Endothelial cell of umbilical vein (primary cell): ENCODE measurements around the gene COL23A1. TPM values are rescaled to one million over a fixed set of nuclear protein-coding genes. Genes with fewer than 3 reads are reported as not detected.

Experiments used
- BruUV-seq: library from RNA; stranded (reverse); fragments of 400-500 nt; replicated peaks from 2 replicates; lab custom pipeline; 2021; lab: Mats Ljungman, UMichigan
- CTCF ChIA-PET: fragments of 300-600, 350-600 bp; sonication (Branson Sonifier 250); formaldehyde crosslinking; loops from one replicate; lab custom pipeline; 2021; ENCODE audit warnings: antibody characterized with exemption, inconsistent platforms; lab: Charles Lee
- POLR2A ChIA-PET: fragments of 300-600, 350-600 bp; sonication (Branson Sonifier 250); formaldehyde crosslinking; loops from one replicate; lab custom pipeline; 2021; ENCODE audit warnings: antibody characterized with exemption, inconsistent platforms; lab: Charles Lee
- DNase-seq: peaks from one replicate; pipeline ENCODE4 v3.0.0-alpha.2; 2011; ENCODE audit warnings: low read depth, low spot score
- FAIRE-seq: peaks from 2 replicates; lab custom pipeline; 2011; peaks lifted over from hg19 to GRCh38; lab: Jason Lieb, UNC
- H2AFZ ChIP-seq: 2 replicates; pipeline ENCODE4 v1.6.0; 2012; ENCODE audit warnings: low read depth, low read length, control low read depth, inconsistent platforms
- H3K27ac ChIP-seq: 2 replicates; pipeline ENCODE4 v1.5.1; 2011; ENCODE audit warnings: low read depth, mild to moderate bottlenecking, control low read depth, low read length, moderate library complexity; ENCODE audit not compliant: insufficient read depth
- H3K27me3 ChIP-seq, 2 experiments: 2 replicates each; pipeline versions ENCODE4 v1.6.0 to v1.6.1; 2011; ENCODE audit warnings: low read length in 2 of 2, mixed read lengths in 1 of 2; ENCODE audit not compliant: control insufficient read depth in 2 of 2, insufficient read depth in 2 of 2
- H3K36me3 ChIP-seq, 2 experiments: 2 replicates in 1 of 2; 3 replicates in 1 of 2; pipeline ENCODE4 v1.5.1; 2011; ENCODE audit warnings: low read length in 2 of 2, mild to moderate bottlenecking in 1 of 2, moderate library complexity in 1 of 2; ENCODE audit not compliant: control insufficient read depth in 2 of 2, insufficient read depth in 2 of 2; ENCODE audit errors: extremely low read depth in 1 of 2
- H3K4me1 ChIP-seq: 3 replicates; pipeline ENCODE4 v1.5.1; 2011; ENCODE audit warnings: mild to moderate bottlenecking, low read length; ENCODE audit not compliant: control insufficient read depth, insufficient read depth; ENCODE audit errors: extremely low read depth
- H3K4me2 ChIP-seq: 2 replicates; pipeline ENCODE4 v1.6.1; 2011; ENCODE audit warnings: low read length, control low read depth, mixed read lengths; ENCODE audit not compliant: insufficient read depth
- H3K4me3 ChIP-seq, 3 experiments: fragments of 200-600 bp in 1 of 3; sonication (generic), shearing (Covaris generic) in 1 of 3; replicated peaks in 1 of 3; 2 replicates each; pipeline ENCODE4 v1.5.1; 2011 to 2016; ENCODE audit warnings: control low read depth in 3 of 3, low read length in 3 of 3, mild to moderate bottlenecking in 2 of 3, inconsistent platforms in 1 of 3, low read depth in 1 of 3, moderate library complexity in 1 of 3; ENCODE audit not compliant: insufficient read depth in 1 of 3
- H3K79me2 ChIP-seq: 2 replicates; pipeline ENCODE4 v1.6.0; 2012; ENCODE audit warnings: low read length, inconsistent platforms; ENCODE audit not compliant: control insufficient read depth, insufficient read depth
- H3K9ac ChIP-seq: replicated peaks from 2 replicates; pipeline ENCODE3; 2011; ENCODE audit warnings: low read length, control low read depth; ENCODE audit not compliant: insufficient read depth; ENCODE audit errors: extremely low read depth
- H3K9me1 ChIP-seq: replicated peaks from 3 replicates; pipeline ENCODE4 v1.6.0; 2011; ENCODE audit warnings: mild to moderate bottlenecking, low read length; ENCODE audit not compliant: control insufficient read depth, insufficient read depth; ENCODE audit errors: extremely low read depth
- H3K9me3 ChIP-seq: replicated peaks from 2 replicates; pipeline ENCODE4 v1.5.1; 2012; ENCODE audit warnings: low read length, inconsistent platforms; ENCODE audit not compliant: control insufficient read depth, insufficient read depth
- H4K20me1 ChIP-seq: replicated peaks from 2 replicates; pipeline ENCODE3; 2011; ENCODE audit warnings: mild to moderate bottlenecking, low read length; ENCODE audit not compliant: control insufficient read depth, insufficient read depth; ENCODE audit errors: extremely low read depth
- EZH2 ChIP-seq: IDR thresholded peaks from 2 replicates; pipeline ENCODE4 v1.6.1; 2012; ENCODE audit warnings: borderline replicate concordance, low read depth, mild to moderate bottlenecking, moderate library complexity, low read length, inconsistent platforms; ENCODE audit not compliant: severe bottlenecking
- FOS ChIP-seq: IDR thresholded peaks from 2 replicates; pipeline ENCODE4 v1.6.1; 2011; ENCODE audit warnings: mild to moderate bottlenecking, low read length, moderate library complexity, borderline replicate concordance; ENCODE audit not compliant: insufficient read depth
- GATA2 ChIP-seq: IDR thresholded peaks from 2 replicates; pipeline ENCODE4 v1.7.0; 2011; ENCODE audit warnings: low read depth, mild to moderate bottlenecking, moderate library complexity, mixed read lengths, low read length; ENCODE audit not compliant: insufficient read length, insufficient read depth
- JUN ChIP-seq: IDR thresholded peaks from 2 replicates; pipeline ENCODE4 v1.6.1; 2011; ENCODE audit warnings: borderline replicate concordance, low read depth; ENCODE audit not compliant: insufficient read length, insufficient read depth
- MYC ChIP-seq: IDR thresholded peaks from one replicate; pipeline ENCODE4 v1.6.1; 2011; ENCODE audit warnings: mild to moderate bottlenecking, low read depth, low read length
- POLR2A ChIP-seq: IDR thresholded peaks from 2 replicates; pipeline ENCODE4 v1.6.1; 2012; ENCODE audit warnings: low read depth, mild to moderate bottlenecking, control low read depth, low read length
- POLR2AphosphoS5 ChIP-seq: IDR thresholded peaks from 2 replicates; pipeline ENCODE4 v1.6.1; 2012; ENCODE audit warnings: low read depth, mild to moderate bottlenecking, control low read depth, low read length, moderate library complexity; ENCODE audit not compliant: insufficient read depth
- dilution Hi-C: fragments of 300-500 bp; cut with MboI; formaldehyde crosslinking; loops from one replicate; pipeline ENCODE4 v1.15.0; 2019; ENCODE audit warnings: low sequenced_read_pairs; ENCODE audit not compliant: extremely low pct_ligation_motif_present
- intact Hi-C: fragments of 100-400 bp; cut with micrococcal nuclease; formaldehyde crosslinking; loops from one replicate; pipeline ENCODE4 v1.10.0; 2022
- polyA plus RNA-seq, 4 experiments: library from polyadenylated mRNA; depleted of rRNA in 3 of 4; stranded (reverse) in 3 of 4; unstranded in 1 of 4; fragments of >200 nt; gene quantifications; 2 replicates each; pipeline versions ENCODE4 v1.2.1 to v1.2.3, GENCODE V29; 2011 to 2012; ENCODE audit warnings: missing spikeins in 1 of 4
- total RNA-seq: library from RNA; stranded (reverse); gene quantifications from 2 replicates; pipeline ENCODE4 v1.2.3, GENCODE V29; 2021
- TF ChIP-seq, protein P1 (sequence below): IDR thresholded peaks from 2 replicates; pipeline ENCODE4 v1.6.1; 2011; ENCODE audit not compliant: insufficient read depth, insufficient read length
- TF ChIP-seq, protein P2 (sequence below), 2 donors: IDR thresholded peaks; 1 replicate in 1 of 2; 2 replicates in 1 of 2; pipeline ENCODE4 v1.5.1; 2011; ENCODE audit warnings: low read length in 2 of 2, mild to moderate bottlenecking in 2 of 2, moderate library complexity in 2 of 2, control low read depth in 1 of 2, inconsistent platforms in 1 of 2, low read depth in 1 of 2; ENCODE audit not compliant: insufficient read depth in 1 of 2; ENCODE audit errors: extremely low read depth in 1 of 2

COL23A1 gene
- total and polyA plus RNA-seq, 2 donors (not counting 3 experiments of a cell fraction or from before 2014, with no cell fraction given): not detected

DNA sequence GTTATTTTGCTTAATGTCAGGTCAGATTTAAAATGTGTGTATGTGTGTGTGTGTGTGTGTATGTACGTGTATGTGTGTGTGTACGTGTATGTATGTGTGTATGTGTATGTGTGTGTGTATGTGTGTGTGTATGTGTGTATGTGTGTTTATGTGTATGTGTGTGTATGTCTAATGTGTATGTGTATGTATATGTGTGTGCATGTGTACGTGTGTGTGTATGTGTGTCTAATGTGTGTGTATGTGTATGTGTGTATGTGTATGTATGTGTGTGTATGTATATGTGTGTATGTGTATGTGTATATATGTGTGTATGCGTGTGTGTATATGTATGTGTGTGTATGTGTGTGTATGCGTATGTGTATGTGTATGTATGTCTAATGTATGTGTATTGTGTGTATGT lies 232.5 kb downstream of the COL23A1 start:
- DNase-seq (no peak), FAIRE-seq (no peak)
- no peaks in the 10 kb centered on the region for H3K4me1 ChIP-seq
- intact Hi-C loops (no loop called here), dilution Hi-C loops (no loop called here)
- no peak overlapping the region for H3K9ac ChIP-seq
- ChIA-PET CTCF (no interaction called here), POLR2A (no interaction called here)
- TF ChIP-seq JUN (no peak), GATA2 (no peak), POLR2A (no peak), POLR2AphosphoS5 (no peak), FOS (no peak), EZH2 (no peak), MYC (no peak)
- TF ChIP-seq, protein P1, sequence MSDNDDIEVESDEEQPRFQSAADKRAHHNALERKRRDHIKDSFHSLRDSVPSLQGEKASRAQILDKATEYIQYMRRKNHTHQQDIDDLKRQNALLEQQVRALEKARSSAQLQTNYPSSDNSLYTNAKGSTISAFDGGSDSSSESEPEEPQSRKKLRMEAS: no peak
- TF ChIP-seq, protein P2, sequence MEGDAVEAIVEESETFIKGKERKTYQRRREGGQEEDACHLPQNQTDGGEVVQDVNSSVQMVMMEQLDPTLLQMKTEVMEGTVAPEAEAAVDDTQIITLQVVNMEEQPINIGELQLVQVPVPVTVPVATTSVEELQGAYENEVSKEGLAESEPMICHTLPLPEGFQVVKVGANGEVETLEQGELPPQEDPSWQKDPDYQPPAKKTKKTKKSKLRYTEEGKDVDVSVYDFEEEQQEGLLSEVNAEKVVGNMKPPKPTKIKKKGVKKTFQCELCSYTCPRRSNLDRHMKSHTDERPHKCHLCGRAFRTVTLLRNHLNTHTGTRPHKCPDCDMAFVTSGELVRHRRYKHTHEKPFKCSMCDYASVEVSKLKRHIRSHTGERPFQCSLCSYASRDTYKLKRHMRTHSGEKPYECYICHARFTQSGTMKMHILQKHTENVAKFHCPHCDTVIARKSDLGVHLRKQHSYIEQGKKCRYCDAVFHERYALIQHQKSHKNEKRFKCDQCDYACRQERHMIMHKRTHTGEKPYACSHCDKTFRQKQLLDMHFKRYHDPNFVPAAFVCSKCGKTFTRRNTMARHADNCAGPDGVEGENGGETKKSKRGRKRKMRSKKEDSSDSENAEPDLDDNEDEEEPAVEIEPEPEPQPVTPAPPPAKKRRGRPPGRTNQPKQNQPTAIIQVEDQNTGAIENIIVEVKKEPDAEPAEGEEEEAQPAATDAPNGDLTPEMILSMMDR (IDR thresholded peaks at IDR 0.05; ENCODE audit: extremely low read depth in 1 of 2, insufficient read depth in 1 of 2, low read depth in 1 of 2, low read length in 2 of 2): no peak
- no peaks in the 10 kb centered on the region for H3K36me3 ChIP-seq
- H3K9me1 ChIP-seq: no peaks in the 10 kb centered on the region
- H3K79me2 ChIP-seq: no peaks in the 10 kb centered on the region
- H2AFZ ChIP-seq: no peak overlapping the region
- H3K9me3 ChIP-seq: no peaks in the 10 kb centered on the region
- no peak overlapping the region for H3K4me2 ChIP-seq
- no peak overlapping the region for H3K4me3 ChIP-seq
- no peaks in the 10 kb centered on the region for H3K27me3 ChIP-seq
- no TSS peak for BruUV-seq
- no peaks in the 10 kb centered on the region for H4K20me1 ChIP-seq
- H3K27ac ChIP-seq: no peak overlapping the region
